ENCODE data around the gene KCNB1. TPM values are rescaled to one million over a fixed set of nuclear protein-coding genes. Genes with fewer than 3 reads are reported as not detected.

KCNB1 gene
- total and polyA plus RNA-seq, 2 of the 4 experiments (the other 2 are of a cell fraction) = 0.05 TPM; not detected in 1

GRCh38 chr20:49356676-49357075 lies 125.8 kb downstream of the KCNB1 start:
- Histone ChIP-seq H3K9me3 (ENCODE audit: control insufficient read depth, insufficient read depth, low read length) (no peaks in the 10 kb centered on the region), H3K4me2 (ENCODE audit: low read depth, low read length) (no peak overlapping the region), H2BK15ac (ENCODE audit: low read depth, low read length) (no peak overlapping the region), H4K8ac (ENCODE audit: low read depth in 2 of 2, low read length in 2 of 2) (no peak overlapping the region), H2AFZ (replicated peaks; ENCODE audit: low read length, poor library complexity) (no peak overlapping the region), H2BK120ac (ENCODE audit: low read depth, low read length) (no peak overlapping the region), H4K20me1 (ENCODE audit: insufficient read depth, low read length) (no peaks in the 10 kb centered on the region), H3K36me3 (ENCODE audit: control insufficient read depth, insufficient read depth, low read length) (no peaks in the 10 kb centered on the region), H2BK20ac (ENCODE audit: low read depth, low read length) (no peak overlapping the region), H4K5ac (ENCODE audit: low read depth, low read length) (no peak overlapping the region), H2BK5ac (ENCODE audit: low read depth, low read length, poor library complexity, severe bottlenecking) (no peak overlapping the region), H3K27me3 (ENCODE audit: control insufficient read depth, insufficient read depth, low read length) (peaks cover 46% of the 10 kb centered on the region), H3K4me1 (ENCODE audit: control insufficient read depth, insufficient read depth, low read length) (no peaks in the 10 kb centered on the region), H3K27ac (ENCODE audit: insufficient read depth, low read length) (no peak overlapping the region), H3K18ac (ENCODE audit: low read depth, low read length) (no peak overlapping the region), H3K4ac (ENCODE audit: low read depth, low read length) (no peak overlapping the region), H3K9me1 (ENCODE audit: insufficient read depth, low read length) (no peaks in the 10 kb centered on the region), H4K91ac (ENCODE audit: insufficient read depth, low read depth, low read length) (no peak overlapping the region), H3K14ac (replicated peaks; ENCODE audit: low read depth, low read length) (no peak overlapping the region), H3K79me1 (ENCODE audit: low read depth in 1 of 2, low read length in 2 of 2) (no peaks in the 10 kb centered on the region), H3K56ac (ENCODE audit: extremely low read depth, insufficient read depth, low read length) (no peak overlapping the region), H3K4me3 (ENCODE audit: insufficient read depth, low read depth, low read length) (no peak overlapping the region), H3K23ac (ENCODE audit: low read depth, low read length) (no peak overlapping the region), H2AK5ac (ENCODE audit: low read depth, low read length) (no peak overlapping the region), H2AK9ac (replicated peaks; ENCODE audit: low read depth, low read length, poor library complexity) (no peak overlapping the region), H3K9ac (ENCODE audit: low read depth, low read length) (no peak overlapping the region)
- POLR2A ChIA-PET (ENCODE audit: unreplicated experiment) = no interaction called here
- in situ Hi-C loops (cut with MboI; ENCODE audit: low sequenced_read_pairs) (no loop called here), dilution Hi-C loops (cut with HindIII; ENCODE audit: low sequenced_read_pairs, unreplicated experiment) (no loop called here), intact Hi-C loops (cut with micrococcal nuclease) (no loop called here)
- DNase-seq (no peak), ATAC-seq (ENCODE audit: low read depth) (no peak)
- CTCF ChIA-PET = no interaction called here
- TF ChIP-seq CEBPB (IDR thresholded peaks at IDR 0.05; ENCODE audit: low read depth, low read length) (no peak), RCOR1 (IDR thresholded peaks at IDR 0.05; ENCODE audit: insufficient replicate concordance, low read length) (no peak), MAFK (IDR thresholded peaks at IDR 0.05; ENCODE audit: low read depth, low read length) (no peak)
- no TSS peak for BruUV-seq (replicated peaks)
- no CpG with 5 or more reads among the region's 3 CpGs for WGBS, 2 experiments (ENCODE audit: extremely low coverage in 2 of 2, insufficient read length in 1 of 2)

All from IMR-90 (cell line).